Anterior cingulate cortex (tissue), 58 donors: ENCODE results near the gene TBC1D13.
A peak's percentile ranks its signal among the peaks of the same experiment; 100 is the strongest.
"Not testable (repeated sequence)": the region's sequence is repeated elsewhere in the genome, so short reads cannot be mapped to it uniquely, and the experiment has no call there.

Experiments
- DNase-seq, 58 donors: peaks; one replicate each; lab custom pipeline; 2025; lab: John Stamatoyannopoulos, UW

TBC1D13 gene, protein sequence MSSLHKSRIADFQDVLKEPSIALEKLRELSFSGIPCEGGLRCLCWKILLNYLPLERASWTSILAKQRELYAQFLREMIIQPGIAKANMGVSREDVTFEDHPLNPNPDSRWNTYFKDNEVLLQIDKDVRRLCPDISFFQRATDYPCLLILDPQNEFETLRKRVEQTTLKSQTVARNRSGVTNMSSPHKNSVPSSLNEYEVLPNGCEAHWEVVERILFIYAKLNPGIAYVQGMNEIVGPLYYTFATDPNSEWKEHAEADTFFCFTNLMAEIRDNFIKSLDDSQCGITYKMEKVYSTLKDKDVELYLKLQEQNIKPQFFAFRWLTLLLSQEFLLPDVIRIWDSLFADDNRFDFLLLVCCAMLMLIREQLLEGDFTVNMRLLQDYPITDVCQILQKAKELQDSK

DNA sequence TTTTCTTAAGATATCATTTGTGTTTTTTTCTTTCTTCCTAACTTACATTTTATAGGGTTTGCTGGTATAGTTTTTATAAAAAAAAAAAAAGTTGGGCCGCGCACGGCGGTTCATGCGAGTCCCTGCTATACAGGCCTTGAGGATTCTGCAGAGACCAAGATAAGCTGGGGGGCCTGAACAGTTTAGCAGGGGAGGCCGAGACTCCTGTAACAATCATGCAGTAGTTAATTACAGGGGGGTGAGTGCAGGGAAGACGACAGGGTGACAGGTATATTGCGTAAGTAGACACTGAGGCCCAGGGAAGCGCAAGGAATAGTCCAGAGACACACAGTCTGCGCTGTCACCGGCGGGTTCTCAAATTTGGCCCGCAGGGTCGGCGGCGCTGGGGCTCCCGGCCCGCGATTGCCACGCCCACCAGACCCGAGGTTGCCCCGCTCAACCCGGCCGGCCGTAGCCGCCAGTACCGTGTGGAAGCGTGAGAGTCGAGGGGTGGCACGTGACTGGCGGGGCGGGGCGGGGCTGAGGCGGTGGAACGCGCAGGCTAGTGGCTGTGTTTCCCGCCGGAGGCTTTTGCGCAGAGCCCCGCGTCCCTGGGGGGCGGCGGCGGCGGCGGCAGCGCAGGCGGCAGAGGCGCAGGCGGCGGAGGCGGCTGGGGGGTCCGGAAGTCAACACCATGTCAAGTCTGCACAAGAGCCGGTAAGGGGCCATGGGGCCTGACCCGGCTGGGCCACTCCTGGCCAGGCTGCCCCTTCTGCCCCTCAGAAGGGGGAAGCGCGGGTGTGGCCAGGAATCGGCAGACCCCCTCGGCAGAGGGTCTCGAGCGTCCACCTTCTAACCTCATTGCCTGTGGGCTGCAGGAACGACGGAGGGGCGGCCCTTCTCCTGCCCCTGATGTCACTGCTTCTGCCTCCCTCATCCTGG lies at the start of gene TBC1D13:
TSS of gene TBC1D13 (plus strand) at position 573 of the 921 bp plus-strand sequence. CDS start at position 674, 101 bp downstream.
- peak; percentile 39 to 92 (median 84) for DNase-seq

DNA sequence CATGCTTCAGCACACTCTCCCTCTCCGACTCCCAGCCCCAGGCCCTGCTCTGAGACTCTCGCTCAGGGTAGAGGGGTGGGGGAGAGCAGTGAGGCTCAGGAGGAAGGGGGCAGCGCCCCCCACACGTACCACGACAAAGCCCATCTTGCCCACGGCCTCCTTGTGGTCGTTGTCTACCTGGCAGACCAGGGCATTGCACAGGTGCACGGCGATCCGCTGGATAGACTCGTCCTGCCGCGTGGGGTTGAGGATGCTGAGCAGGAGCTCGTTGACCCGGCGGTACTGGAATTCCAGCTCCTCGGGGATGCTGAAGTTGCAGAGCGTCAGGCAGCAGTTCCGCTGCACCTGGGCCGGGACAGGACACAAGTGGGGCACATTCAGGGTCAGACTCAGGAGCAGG lies 44.7 kb upstream of the TBC1D13 start:
- no peak for DNase-seq

DNA sequence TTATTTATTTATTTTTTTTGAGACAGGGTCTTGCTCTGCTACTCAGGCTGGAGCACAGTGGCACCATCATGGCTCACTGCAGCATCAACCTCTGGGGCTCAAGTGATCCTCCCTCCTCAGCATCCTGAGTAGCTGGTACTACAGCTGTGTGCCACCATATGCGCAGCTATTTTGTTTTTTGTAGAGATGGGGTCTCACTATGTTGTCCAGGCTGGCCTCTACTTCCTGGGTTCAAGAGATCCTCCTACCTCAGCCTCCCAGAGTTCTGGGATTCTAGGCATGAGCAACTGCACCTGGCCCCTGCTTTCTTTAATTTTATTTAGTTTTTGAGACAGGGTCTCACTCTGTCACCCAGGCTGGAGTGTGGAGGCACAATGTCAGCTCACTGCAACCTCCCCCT lies 43.6 kb upstream of the TBC1D13 start:
- DNase-seq, result no peak

DNA sequence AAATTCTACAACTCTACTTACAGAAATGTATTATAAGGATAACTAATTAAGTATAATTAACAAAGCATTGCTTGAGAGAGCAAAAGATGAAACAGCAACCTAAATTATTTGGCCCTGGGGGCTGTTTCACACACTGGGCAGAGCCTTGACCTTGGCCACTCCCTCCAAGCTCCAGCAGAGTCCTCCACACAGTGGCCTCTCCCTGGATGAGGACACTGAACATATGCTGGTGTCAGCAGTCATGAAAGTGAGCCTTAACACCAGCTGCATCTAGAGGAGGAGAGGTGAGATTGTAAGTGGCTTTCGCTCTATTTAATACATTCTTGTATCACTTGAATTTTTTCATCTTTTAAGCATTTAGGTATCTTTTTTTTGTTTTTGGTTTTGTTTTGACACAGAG lies 39.8 kb upstream of the TBC1D13 start:
- DNase-seq, result no peak

DNA sequence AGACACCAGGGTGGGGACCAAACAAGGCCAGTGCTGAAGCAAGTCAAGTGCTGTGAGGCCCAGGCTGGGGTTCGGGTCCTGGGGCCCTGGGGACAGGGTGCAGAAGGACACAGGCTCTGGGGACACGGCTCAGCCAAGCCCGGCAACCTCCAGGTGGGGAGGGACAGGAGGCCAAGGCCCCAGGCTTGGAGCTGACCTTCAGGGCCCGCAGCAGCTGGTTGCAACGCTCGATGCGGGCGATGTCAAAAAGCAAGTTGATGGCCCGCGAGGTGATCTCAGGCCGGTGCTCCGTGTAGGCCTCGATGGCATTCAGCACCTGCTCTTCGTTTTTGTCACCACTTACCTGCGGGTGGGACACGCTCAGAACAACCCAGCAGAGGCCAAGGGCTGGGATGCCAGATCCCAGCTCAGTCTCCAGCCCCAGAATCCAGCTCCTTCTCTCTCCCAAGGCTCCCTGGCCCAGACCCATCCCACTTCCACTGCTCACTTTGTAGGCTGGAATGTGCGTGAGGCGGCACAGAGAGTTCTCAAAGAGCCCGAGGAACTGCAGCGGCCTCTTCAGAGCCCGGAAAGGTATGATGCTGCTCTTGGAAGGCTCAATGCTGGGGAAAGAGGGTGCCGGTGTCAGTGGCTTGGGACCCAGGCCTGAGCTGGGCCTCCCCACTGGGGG lies 36.0 kb upstream of the TBC1D13 start:
- DNase-seq, result no peak

DNA sequence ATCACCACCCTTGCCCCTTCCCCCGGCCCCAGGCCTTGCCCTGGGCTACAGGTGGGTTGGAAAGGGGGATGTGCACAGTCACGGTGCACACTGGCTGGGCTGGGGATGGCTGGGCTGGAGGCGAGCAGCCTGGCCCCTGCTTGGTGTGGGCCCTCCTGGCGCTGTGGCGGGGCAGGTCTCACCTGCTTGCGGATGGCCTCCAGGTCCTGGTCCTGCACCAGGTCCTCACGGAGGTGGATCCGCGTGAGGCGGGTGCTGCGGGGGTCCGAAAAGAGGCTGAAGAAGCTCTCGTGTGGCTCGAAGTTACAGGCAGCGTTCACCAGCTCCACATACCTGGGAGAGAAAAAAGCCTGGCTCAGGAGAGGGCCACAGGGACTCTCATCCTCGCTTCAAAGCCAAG lies 33.4 kb upstream of the TBC1D13 start:
- DNase-seq, result no peak

DNA sequence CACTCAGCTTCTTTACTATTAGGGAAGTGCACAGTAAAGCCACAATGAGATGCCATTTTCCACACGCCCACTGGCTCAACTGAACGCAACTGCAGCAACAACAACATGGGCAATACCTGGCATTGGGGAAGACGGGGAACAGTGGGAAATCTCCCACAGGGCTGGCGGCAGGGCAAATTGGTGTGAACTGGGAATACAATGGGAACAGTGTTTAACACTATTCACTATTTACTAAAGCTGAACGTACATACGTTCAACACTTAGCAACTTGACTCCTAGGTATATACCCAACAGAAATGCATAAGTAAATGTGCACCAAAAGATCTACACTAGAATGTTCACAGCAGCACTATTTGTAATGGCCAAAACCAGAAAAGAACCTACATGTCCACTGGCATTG lies 29.5 kb upstream of the TBC1D13 start:
- no peak for DNase-seq

DNA sequence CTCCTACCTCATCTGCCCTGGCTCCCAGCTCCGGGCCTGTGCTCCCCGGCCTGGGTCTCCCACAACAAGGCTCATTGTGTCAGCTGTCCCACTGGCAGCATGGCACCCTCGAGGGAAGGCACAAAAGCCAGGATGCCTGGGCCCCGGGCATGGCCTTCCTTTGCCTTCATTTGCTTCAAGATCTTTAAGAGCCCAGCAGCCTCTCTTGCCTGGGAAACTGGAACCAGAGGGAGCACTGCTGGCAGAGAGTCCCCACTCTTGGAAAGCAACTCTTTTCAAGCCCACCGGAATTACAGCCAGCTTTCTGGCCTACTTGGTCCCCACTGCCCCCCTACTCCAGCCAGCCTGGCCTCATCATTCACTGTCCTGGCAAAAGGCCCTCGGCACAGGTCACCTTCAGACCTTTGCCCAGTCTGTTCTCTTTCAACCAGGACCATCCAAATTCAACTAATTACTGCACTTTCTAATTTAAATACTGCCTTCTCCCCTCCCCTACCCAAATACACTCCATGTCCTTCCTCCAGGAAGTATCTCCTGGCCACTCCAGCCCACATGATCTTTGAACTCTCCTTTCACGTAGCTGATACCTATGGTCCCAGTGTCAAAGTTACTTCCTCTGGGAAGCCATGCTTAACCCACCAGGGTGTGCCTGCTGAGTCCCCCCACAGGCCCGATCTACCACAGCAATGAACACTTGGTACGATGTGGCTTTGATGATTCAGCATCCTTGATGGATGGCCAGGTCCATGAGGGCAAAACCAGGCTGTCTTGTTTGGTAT lies 24.2 kb upstream of the TBC1D13 start:
- peak in 16 of 58 donors; percentile 7 to 60 (median 26) for DNase-seq

DNA sequence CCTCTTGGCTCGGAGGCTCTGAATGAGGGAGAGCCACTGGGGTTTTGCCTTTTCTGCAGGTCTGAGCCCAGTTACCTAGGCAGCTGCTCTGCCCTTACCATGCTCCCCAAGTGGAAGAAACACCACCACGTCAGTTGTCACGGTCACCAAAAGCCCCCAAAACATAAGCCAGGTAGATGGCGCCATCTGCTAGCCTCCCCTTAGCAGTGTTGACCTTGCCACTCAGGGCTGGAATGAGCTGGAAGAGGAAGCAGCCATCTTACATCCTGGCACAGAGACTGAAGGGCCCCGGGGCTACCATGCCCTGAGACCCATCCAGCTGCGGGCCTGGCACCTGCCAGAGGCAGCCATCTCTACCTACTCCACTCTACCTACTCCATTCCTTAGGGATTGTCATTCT lies 22.7 kb upstream of the TBC1D13 start:
- no peak for DNase-seq

DNA sequence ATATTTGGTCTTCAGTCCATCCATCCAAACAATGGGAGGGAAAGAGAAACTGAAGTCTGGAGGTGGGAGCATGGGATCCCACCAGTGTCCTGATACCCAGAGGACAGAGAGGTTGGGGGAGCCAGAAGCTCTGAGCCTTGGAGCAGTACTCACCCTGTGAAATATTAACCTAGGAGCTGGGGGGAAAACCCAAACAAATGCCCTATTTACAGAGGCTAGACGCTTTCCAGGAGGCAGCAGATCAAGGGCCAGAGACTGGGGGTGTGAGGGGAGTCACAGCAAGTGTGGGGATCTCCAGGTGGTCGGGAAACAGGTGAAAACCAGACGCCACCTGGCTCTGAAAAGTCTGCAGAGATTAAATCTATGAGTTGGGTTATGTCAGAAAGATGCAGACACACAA lies 21.6 kb upstream of the TBC1D13 start:
- DNase-seq, result no peak

DNA sequence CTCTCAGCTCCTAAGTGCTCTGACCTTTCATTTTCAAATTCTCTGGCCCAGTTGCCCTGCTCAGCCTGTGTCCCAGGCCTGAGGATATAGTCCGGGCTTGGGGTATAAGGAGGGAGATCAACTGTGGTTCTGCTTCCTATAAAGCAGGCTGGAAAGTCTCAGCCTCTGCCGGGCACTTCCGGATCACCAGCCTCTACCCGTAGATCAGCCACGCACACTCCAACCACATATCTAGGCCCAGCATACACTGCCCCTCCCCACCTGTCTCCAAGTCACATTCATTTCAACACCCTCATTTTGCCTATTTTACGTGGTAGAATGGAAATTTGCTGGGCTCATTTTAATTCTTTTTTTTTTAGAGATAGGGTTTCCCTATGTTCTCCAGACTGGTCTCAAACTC lies 18.4 kb upstream of the TBC1D13 start:
- no peak for DNase-seq

DNA sequence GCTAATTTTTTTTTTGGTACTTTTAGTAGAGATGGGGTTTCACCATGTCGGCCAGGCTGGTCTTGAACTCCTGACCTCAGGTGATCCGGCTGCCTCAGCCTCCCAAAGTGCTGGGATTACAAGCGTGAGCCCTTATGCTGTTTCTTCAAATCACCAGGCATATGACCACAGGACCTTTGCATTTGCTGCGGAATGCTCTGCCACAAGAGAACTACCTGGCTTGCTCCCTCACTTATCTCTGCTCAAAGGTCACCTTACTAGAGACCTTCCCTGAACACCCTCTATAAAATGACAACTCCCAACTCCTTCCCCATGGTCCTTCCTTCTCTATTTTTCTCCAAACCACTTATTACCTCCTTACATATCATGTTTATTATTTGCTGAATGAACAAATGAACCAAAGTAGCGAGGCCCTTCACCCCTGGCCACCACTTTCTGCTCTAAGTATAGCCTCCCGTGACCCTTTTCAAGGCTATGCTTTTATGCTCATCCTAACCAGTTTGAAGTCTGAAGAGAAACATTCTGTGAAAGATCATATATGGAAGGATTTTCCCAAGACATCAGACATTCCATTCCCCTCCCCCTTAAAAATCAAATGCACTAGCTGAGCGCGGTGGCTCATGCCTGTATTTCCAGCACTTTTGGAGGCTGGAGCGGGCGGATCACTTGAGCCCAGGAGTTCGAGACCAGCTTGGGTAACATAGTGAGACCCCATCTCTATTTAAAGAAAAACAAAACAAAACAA lies 16.6 kb upstream of the TBC1D13 start:
- no peak for DNase-seq

DNA sequence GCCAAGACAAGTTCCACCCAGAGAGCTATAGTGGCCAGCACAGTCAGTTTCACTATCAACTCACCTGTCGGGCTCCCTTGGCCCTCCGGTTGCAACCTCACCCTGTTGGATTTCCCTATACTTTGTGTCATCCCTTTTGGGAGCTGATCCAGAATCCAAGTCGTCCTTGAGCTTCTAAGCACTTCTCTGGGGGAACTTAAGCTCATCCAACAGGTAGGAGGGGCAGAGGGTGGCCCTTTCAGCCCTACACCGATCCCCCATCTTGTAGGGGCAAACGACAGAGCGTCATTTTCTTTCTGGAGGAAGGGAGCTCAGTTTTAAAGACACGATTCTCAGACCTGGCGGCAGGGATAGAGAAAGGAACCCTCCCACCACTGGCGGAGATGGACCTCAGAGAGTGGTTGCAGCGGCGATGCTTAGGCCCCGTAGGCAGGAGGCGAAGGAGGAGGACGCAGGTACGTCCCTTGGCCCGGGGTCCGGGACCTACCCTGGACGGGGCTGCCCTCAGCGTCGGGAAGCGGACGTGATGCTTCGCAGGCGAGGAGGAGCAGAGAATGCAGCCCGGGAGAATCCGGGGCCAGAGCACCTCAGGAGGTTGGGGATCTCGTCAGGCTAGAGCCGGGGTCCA lies 15.8 kb upstream of the TBC1D13 start:
- peak in 12 of 58 donors; percentile 8 to 62 (median 52) for DNase-seq

DNA sequence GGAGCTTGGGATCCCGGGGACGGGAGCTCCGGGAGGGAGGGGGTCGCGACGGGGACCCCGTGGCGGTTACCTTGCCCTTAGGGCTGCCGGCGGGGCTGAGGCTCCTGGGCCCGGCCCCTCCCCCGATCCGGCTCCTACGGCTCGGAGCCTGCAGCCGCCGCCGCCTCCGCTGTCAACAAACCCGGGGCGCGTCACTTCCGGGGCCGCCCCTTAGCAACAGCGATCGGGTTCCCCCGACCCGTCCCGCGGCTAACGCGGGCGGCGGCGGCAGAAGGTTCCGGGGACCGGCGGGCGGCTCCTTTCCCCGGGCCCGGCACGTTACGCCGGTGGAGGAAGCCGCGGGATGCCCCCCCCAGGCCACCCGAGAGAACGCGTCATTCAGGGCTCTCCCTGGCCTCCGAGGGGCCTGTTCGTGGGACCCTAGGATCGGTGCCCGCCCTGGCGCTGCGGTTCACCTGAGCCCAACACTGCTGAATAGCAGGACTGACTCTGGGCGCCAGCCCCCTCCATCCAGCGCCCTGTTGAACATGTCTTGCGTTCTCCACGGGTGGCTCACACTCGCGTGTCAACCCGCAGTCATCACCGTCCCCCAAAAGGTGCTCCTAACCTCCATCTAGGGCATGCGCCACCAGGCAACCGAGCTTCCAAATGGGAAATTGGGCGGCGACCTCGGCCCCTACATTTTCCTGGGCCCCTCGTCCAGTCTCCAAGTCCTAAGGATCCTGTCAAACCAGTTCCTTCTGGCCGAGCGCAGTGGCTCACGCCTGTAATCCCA lies 15.1 kb upstream of the TBC1D13 start, which contains the start of gene ZER1:
TSS of gene ZER1 (minus strand) at position 183 of the 775 bp plus-strand sequence. CDS start 16,362 bp downstream, outside the sequence.
- DNase-seq, result peak; percentile 46 to 95 (median 85)

DNA sequence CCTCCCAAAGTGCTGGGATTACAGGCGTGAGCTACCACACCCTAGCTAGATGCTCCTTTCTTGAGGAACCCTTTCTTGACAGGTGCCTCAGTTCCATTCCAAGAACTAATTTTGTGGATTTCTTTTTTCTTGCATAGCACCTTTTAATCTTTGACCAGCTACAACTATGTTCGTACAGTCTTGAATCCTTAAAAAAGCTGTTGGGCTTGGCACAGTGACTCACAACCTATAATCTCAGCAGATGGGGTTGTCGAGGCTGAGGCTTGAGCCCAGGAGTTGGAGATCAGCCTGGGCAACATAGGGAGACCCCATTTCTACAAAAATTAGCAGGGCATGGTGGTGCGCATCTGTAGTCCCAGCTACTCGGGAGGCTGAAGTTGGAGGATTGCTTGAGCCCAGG lies 14.0 kb upstream of the TBC1D13 start:
- DNase-seq, result no peak

DNA sequence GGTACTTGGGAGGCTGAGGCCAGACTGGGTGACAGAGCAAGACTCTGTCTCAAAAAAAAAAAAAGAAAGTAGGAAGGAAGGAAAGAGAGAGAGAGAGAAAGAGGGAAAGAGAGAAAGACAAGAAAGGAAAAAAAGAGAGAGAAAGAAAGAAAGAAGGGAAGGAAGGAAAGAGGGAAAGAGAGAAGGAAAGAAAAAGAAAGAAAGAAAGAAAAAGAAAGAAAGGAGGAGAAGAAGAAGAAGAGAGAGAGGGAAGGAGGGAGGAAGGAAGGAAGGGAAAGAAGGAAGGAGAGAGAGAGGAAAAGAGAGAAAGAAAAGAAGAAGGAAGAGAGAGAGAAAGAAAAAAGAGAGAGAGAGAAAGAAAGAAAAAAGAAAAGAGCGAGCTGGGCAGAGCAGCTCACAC lies 12.2 kb upstream of the TBC1D13 start:
- no peak for DNase-seq

DNA sequence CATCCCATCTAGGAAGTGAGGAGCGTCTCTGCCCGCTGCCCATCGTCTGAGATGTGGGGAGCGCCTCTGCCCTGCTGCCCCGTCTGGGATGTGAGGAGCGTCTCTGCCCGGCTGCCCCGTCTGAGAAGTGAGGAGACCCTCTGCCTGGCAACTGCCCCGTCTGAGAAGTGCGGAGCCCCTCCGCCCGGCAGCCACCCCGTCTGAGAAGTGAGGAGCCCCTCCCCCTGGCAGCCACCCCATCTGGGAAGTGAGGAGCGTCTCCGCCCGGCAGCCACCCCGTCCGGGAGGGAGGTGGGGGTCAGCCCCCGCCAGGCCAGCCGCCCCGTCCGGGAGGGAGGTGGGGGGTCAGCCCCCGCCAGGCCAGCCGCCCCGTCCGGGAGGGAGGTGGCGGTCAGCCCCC lies 7.0 kb upstream of the TBC1D13 start:
- not testable (repeated sequence) for DNase-seq
